ENCODE results near the gene LNPEP. TPM values are rescaled to one million over a fixed set of nuclear protein-coding genes. Genes with fewer than 3 reads are reported as not detected.

Gene LNPEP
- total RNA-seq, 1 donor from 2014 or later = 40.8 TPM

DNA sequence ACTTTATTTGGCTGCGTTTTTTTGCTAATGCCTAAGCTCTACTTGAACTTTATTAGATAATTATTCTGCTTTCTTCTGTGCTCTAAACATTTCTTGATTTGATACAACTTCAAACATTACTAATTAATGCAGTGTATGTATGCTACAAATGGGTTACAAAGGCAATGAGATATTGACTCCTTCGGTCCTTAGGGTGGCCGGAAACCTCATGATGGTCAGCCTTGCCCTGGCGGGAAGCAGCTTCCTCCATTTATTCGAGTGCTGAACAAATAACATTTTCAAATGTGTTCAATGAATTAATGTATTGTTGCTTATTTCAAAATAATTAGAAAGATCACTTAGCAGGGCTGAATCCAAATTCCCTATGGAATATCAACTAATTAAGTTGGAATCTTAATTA lies 3.9 kb upstream of the LNPEP start:
- Mint-ChIP-seq H3K9me3 (ENCODE audit: unreplicated experiment) (no peaks in the 10 kb centered on the region), H3K4me1 (ENCODE audit: unreplicated experiment) (peaks cover 21% of the 10 kb centered on the region), H3K36me3 (ENCODE audit: unreplicated experiment) (no peaks in the 10 kb centered on the region), H3K27me3 (ENCODE audit: unreplicated experiment) (no peaks in the 10 kb centered on the region), H3K4me3 (ENCODE audit: unreplicated experiment) (no peak overlapping the region), H3K27ac (ENCODE audit: unreplicated experiment) (no peak overlapping the region)
- TF ChIP-seq, protein P1, sequence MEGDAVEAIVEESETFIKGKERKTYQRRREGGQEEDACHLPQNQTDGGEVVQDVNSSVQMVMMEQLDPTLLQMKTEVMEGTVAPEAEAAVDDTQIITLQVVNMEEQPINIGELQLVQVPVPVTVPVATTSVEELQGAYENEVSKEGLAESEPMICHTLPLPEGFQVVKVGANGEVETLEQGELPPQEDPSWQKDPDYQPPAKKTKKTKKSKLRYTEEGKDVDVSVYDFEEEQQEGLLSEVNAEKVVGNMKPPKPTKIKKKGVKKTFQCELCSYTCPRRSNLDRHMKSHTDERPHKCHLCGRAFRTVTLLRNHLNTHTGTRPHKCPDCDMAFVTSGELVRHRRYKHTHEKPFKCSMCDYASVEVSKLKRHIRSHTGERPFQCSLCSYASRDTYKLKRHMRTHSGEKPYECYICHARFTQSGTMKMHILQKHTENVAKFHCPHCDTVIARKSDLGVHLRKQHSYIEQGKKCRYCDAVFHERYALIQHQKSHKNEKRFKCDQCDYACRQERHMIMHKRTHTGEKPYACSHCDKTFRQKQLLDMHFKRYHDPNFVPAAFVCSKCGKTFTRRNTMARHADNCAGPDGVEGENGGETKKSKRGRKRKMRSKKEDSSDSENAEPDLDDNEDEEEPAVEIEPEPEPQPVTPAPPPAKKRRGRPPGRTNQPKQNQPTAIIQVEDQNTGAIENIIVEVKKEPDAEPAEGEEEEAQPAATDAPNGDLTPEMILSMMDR (IDR thresholded peaks at IDR 0.05) = no peak
- DNase-seq (ENCODE audit: extremely low spot score, unreplicated experiment) = no peak

DNA sequence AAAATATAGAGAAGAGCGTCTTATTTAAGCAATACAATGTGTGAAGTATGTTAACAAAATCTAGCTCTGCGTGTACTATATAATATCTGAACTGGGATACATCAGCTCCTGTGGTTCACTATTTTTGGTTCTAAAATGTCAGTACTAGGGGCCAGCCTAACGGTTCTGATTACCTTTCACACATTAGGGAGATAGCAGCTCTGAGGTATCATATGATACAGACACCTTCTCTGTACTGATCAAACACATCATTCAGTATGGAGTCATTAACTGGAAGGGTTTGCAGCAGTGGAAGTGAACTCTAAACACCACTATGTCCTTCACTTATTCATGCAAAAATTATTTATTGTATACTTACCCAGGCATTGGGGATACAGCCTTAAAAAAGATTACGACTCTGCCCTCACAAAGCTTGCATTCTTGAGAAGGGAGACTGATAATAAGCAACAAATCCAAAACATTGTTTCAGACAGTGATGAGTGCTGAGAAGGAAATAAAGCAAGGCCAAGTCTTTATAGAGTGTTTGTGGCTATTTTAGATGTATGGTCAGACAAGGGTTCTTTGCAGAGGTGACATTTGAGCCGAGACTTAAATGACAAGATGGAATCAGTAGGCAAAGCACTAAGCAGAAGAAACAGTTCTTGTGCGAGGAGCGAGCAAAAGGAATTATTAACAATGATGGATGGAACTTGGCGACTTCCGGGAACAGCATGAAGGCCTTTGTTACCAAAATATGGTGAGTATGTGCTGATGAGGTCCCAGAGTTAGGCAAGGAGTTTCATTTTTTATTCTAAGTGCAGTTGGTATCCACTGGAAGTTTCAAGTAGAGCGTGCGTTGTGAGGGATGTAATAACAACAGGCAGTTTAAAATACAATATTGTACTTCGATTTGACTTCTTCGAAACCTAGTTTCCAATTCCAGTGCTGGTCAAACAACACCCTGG lies 1.8 kb upstream of the LNPEP start:
- no peaks in the 10 kb centered on the region for H3K9me3 Mint-ChIP-seq (ENCODE audit: unreplicated experiment)
- H3K27me3 Mint-ChIP-seq (ENCODE audit: unreplicated experiment) = no peaks in the 10 kb centered on the region
- H3K36me3 Mint-ChIP-seq (ENCODE audit: unreplicated experiment) = no peaks in the 10 kb centered on the region
- peak overlapping the region; percentile 86 for H3K4me3 Mint-ChIP-seq (ENCODE audit: unreplicated experiment)
- H3K27ac Mint-ChIP-seq (ENCODE audit: unreplicated experiment) = peak overlapping the region; percentile 97
- TF ChIP-seq, protein P1 (IDR thresholded peaks at IDR 0.05) = no peak
- peaks cover 41% of the 10 kb centered on the region for H3K4me1 Mint-ChIP-seq (ENCODE audit: unreplicated experiment)
- DNase-seq (ENCODE audit: extremely low spot score, unreplicated experiment) = no peak

DNA sequence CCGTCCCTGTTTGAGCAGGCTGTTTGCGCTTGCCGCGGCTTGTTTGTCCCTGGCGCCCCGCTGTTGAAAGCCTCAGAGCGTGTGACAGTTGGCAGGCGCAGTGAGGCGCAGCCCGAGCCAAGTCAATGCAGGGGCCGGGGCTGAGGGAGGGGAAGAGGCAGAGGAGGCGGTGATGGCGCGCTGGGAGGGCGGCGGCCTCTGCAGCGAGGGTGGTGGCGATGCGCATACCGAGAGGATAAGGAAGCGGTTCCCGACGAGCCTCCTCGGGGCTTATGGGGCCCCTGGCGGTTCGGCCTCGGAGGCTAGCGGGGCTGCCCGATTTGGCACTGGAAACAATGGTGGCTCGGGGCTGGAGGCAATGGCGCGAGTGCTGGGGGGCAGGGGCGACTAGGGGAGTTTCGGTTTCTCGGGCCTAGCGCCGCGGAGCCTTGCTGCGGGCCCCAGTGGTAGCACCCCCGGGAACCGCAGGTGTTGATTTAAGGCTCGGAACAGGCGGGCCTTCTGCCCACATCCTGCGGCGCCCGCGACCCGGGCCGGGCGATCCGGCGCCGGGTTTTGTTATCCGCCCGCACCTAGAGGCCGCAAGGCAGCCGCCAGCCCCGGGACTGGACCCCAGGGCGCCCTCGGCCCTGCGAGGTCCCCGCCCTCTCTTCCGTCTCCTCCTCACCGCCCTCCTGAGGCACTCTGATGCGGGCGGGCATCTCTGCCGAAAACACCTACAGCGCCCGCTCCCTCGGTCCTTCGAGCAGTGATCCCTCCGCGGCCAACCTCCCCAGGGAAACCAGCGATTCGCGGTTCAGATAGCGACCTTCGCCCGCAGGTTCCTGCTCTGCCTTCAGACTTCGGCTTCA lies 947 bp upstream of the LNPEP start:
- peak overlapping the region; percentile 86 for H3K4me3 Mint-ChIP-seq (ENCODE audit: unreplicated experiment)
- TF ChIP-seq, protein P1 (IDR thresholded peaks at IDR 0.05) = no peak

GRCh38 chr5:96936431-96937320 lies 796 bp downstream of the LNPEP start:
- no peak for DNase-seq (ENCODE audit: extremely low spot score, unreplicated experiment)
- Mint-ChIP-seq H3K4me1 (ENCODE audit: unreplicated experiment) (peaks cover 56% of the 10 kb centered on the region), H3K36me3 (ENCODE audit: unreplicated experiment) (peaks cover 8% of the 10 kb centered on the region), H3K9me3 (ENCODE audit: unreplicated experiment) (no peaks in the 10 kb centered on the region), H3K27me3 (ENCODE audit: unreplicated experiment) (no peaks in the 10 kb centered on the region), H3K4me3 (ENCODE audit: unreplicated experiment) (peak overlapping the region; percentile 86), H3K27ac (ENCODE audit: unreplicated experiment) (peak overlapping the region; percentile 97)
- TF ChIP-seq, protein P1 (IDR thresholded peaks at IDR 0.05) = peak; percentile 29

More for the DNA sequence above, 947 bp upstream of the LNPEP start:
- peak; percentile 97 for DNase-seq (ENCODE audit: extremely low spot score, unreplicated experiment)
- Mint-ChIP-seq H3K4me1 (ENCODE audit: unreplicated experiment) (peaks cover 47% of the 10 kb centered on the region), H3K27ac (ENCODE audit: unreplicated experiment) (peak overlapping the region; percentile 97), H3K36me3 (ENCODE audit: unreplicated experiment) (no peaks in the 10 kb centered on the region), H3K9me3 (ENCODE audit: unreplicated experiment) (no peaks in the 10 kb centered on the region), H3K27me3 (ENCODE audit: unreplicated experiment) (no peaks in the 10 kb centered on the region)

All from osteocyte (in vitro differentiated cells).